Epithelial cell of prostate (primary cell): ENCODE data around the gene GPR78.

Experiments
- DNase-seq: peaks from one replicate; pipeline ENCODE4 v3.0.0-alpha.2; 2011; ENCODE audit warnings: low read depth, low spot score
- H3K27ac ChIP-seq: fragments of 450-650 bp; 2 replicates; pipeline ENCODE4 v1.5.1; 2017; ENCODE audit warnings: mild to moderate bottlenecking

Gene GPR78

DNA sequence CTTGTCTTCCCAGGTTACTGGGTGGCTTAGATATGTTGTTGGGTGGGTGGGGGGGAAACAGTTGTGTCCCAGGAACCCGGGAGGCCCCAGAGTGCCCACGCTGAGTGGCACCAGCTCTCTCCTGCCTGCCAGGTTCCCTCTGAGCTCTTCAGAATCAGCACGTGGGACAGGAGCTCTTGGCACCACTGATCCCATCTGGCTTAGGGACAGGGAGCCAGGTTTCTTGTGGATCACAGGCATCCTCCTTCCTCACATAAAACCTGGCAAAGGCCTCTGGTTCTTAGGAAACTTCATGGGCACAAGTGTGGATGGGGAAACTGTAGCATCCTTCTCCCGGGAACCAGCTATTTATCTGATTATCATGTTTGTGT lies 3.4 kb downstream of the GPR78 start:
- H3K27ac ChIP-seq, result no peak overlapping the region
- DNase-seq, result no peak

DNA sequence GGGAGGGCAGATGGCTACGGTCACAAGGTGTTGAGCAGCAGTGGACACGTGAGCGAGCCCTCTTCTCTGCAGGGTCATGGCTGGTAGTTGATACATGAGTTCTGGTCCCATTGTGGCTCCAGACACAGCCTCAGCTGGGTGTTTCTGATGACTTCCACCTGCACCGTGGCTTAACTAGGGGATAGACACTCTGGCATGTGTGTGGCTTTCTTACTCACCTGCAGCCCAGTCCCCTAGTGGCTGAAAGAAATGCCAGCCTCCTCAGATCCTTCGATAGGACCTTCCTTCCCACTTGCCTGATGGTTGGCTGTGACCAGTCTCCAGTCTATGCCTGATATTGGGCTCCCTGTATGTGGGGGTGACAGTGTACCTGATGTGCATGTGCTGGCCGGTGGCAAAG lies 5.0 kb downstream of the GPR78 start:
- DNase-seq, result no peak
- H3K27ac ChIP-seq, result no peak overlapping the region

DNA sequence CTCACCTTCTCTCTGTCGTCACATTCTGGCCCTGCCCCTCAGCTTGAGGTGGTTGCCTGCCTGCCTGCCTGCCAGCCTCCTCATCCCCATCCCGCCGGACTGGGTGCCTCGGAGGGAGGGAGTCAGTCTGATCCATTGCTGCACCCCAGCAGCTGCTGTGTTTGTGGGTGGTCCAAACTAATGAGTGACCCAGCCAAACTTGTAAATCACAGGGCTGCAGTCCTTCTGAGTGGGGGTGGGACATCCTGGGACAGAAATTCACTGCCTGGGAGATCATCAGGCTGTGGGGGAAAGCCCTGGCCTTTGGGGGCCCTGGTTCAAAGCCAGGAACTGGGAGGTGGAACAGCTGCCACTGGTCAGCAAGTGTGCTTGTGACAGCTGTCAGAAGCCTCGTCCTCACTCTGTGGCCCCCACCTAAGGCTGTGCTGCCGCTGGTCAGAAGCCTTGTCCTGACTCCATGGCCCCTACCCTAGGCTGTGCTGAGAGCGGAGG lies 5.6 kb downstream of the GPR78 start:
- no peak for DNase-seq
- no peak overlapping the region for H3K27ac ChIP-seq

DNA sequence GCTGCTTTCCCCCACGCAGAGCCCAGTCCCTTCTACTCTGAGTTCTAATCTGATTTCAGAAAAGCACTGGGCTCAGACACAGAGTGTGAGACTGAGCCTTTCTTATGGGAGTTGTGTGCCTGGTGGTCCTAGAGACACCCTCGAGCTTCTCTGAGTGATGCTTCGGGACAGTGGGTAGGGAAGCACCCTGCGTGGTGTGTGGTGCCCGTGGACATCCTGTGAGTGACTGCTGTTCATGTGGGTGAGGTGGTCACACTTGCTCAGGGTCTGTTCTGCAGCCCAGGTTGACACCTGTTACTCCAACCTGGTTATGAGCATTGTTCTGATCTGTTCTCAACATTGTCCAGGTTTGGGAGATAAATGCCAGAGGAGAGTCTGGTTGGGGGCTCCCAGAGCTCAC lies 6.1 kb downstream of the GPR78 start:
- no peak overlapping the region for H3K27ac ChIP-seq
- DNase-seq, result no peak

DNA sequence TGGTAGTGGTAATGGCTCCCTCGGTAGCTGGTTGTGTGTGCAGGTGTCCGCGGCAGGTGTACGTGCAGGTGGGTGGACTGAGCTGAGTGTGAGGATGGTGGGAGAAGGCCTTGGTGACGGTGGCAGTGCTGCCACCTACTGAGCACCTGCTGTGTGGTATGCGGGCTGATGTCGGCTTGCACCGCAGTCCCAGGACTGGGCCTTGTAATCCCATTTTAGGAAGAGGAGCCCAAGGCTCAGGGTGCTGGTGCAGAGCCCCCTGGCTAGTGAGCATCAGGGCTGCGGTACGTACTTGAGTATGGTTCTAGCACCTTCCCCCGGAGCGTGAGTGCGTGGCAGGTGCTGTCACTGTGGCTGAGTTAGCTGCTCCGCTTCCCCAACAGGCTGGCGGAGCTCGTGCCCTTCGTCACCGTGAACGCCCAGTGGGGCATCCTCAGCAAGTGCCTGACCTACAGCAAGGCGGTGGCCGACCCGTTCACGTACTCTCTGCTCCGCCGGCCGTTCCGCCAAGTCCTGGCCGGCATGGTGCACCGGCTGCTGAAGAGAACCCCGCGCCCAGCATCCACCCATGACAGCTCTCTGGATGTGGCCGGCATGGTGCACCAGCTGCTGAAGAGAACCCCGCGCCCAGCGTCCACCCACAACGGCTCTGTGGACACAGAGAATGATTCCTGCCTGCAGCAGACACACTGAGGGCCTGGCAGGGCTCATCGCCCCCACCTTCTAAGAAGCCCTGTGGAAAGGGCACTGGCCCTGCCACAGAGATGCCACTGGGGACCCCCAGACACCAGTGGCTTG lies 6.7 kb downstream of the GPR78 start:
- H3K27ac ChIP-seq, result no peak overlapping the region
- DNase-seq, result no peak

DNA sequence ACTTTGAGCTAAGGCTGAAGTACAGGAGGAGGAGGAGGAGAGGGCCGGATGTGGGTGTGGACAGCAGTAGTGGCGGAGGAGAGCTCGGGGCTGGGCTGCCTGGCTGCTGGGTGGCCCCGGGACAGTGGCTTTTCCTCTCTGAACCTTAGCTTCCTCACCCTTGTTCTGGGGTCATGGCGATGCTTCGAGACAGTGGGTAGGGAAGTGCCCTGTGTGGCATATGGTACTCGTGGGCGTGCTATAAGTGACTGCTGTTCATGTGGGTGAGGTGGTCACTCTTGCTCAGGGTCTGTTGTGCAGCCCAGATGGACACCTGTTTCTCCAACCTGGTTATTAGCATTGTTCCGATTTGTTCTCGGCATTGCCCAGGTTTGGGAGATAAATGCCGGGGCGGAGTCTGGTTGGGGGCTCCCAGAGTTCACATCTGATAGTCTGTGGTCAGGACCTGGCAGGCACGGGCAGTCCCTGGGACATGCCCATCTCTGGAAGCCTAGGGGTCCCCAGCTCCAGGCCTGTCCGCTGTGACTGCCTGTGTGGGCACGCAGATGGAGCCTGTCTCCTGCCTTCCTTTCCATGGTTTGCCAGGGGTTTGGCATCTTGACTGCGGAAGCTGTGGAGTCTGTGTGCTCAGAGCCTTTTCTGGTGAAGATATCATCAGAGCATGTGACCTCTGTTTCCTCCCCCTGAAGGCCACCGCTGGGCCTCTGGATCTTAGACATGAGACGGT lies 7.4 kb downstream of the GPR78 start:
- no peak for DNase-seq
- H3K27ac ChIP-seq, result no peak overlapping the region

DNA sequence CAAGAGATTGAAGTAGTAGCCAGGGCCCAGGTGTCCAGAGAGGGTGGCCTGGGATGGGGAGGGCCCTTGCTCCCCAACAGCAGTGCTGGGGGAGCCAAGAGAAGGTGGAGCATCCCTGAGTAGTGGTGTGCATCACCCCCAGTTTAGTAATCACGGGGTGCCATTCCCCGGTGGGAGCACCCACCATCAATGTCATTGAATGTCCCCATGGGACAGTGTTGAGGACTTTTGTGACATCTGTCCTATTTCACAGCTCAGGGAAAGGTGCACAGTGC lies 7.9 kb downstream of the GPR78 start:
- H3K27ac ChIP-seq, result no peak overlapping the region
- no peak for DNase-seq

DNA sequence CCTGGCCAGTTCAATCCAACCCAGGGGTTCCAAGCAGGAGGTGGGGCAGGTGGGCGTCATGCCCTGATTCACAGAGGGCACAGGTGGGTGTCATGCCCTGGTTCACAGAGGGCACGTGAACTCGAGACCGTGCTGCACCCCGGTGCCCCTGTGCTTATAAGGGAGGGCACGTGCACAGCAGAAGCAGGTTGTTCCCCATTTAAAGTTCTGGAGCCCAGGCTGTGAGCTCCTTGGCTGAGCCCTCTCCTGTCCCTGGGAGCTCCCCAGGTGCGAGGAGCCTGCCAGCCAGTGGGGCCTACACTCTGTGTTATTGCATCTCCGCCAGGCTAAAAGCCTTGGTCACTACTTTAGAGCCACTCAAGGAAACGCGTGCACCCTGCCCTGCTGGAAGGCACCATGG lies 9.1 kb downstream of the GPR78 start:
- no peak for DNase-seq
- no peak overlapping the region for H3K27ac ChIP-seq

DNA sequence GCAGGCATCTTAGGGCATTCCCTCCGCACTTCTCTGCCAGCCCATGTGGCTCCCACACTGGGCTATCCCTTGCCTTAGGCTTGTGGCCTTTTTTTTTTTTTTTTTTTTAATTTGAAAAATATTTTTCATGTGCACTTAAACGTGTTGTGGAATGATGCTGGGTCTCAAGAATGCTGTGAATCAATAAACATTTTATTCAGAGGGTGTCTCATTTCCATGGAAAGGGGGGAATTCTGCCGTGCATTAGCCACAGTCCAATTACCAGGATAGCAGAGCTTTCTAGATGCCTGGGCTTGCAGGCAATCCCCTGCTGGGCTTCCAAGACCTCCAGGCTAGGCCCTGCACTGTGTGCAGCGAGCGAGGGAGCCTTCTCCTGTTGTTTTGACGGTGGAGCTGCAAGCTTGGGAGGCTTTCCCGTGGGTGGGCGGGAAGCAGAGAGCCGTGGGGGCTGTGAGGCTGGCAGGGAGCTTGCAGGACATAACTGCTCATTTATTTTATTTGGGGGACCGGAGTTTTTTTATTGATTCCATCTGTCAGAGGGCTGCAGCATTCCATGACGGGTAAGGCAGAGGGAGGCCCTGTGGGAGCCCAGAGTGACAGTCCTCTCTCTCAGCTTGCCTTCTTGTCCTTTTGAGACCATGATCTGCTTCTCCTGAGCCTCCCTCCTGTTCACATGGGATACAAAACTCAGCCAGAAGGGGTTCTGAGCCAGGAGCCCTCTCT lies 9.8 kb downstream of the GPR78 start:
- no peak overlapping the region for H3K27ac ChIP-seq
- DNase-seq, result no peak

DNA sequence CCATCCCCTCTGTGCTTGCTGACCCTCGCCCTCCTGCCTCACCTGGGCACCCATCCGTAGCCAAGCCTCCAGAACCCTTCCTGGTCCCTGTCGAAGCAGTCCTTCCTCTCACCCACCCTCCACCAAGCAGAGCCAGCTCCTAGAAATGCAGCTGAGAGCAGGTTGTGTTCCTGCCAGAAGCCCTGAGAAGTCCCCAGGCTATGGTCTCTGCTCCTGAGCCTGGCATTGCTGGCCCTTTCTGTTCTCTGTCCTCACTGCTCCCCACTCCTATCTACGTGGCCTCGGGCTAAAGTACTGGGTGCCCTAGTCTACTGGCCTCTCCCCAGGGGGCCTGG lies 10.3 kb downstream of the GPR78 start:
- no peak overlapping the region for H3K27ac ChIP-seq
- no peak for DNase-seq

DNA sequence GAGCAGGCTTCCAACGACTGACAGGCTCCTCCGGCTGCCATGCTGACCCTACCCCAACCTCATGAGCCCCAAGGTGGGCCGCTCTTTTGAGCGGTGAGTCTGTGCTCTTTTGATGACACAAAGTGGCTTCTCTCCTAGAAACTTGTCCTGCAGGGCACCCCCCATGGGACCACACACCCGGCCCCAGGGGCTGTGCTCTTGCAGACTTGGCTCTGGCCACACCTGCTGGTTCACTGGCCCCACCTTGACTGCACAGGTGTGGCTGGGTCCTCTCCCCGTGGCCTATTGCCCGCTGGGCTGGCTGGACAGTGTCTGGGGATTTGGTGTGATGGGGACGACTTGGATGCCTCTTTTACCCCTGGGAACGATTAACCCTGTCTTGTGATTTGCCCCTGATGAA lies 10.9 kb downstream of the GPR78 start:
- no peak overlapping the region for H3K27ac ChIP-seq

DNA sequence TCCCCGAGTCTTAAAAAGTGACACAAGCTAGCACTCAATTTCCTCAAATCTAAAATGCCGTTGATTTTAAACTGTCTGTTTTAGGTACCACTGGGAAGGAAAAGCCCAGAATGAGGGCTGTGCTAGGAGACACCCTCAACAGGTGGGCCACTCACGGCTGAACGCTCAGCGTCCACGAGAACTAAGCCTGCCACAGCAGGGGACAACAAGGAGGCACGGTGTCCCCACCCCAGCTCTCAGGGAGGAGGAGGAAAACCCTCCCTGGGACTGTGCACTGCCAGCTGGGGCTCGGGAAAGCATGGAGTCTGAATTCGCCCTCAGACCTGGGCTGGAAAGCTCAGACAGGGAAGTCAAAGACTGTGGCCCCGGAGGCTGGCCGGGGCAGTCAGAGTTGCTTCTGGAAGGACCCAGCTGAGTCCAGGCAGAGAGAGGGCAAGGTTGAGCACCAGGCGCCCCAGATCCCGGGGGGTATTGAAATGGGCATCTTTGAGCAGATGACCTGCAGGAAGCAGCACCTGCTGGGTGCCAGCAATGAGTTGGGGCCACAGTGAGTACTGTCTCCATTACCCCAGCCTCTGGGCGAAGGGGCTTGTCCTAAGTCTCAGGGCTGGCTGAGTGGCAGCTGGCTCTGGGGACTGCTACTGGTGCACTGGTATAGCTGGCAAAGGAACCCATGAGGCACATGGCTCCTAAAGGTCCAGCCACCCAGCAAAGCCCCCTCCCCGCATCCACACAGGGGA lies 11.6 kb downstream of the GPR78 start:
- DNase-seq, result no peak
- H3K27ac ChIP-seq, result no peak overlapping the region

More for the DNA sequence above, 10.9 kb downstream of the GPR78 start:
- DNase-seq, result no peak

DNA sequence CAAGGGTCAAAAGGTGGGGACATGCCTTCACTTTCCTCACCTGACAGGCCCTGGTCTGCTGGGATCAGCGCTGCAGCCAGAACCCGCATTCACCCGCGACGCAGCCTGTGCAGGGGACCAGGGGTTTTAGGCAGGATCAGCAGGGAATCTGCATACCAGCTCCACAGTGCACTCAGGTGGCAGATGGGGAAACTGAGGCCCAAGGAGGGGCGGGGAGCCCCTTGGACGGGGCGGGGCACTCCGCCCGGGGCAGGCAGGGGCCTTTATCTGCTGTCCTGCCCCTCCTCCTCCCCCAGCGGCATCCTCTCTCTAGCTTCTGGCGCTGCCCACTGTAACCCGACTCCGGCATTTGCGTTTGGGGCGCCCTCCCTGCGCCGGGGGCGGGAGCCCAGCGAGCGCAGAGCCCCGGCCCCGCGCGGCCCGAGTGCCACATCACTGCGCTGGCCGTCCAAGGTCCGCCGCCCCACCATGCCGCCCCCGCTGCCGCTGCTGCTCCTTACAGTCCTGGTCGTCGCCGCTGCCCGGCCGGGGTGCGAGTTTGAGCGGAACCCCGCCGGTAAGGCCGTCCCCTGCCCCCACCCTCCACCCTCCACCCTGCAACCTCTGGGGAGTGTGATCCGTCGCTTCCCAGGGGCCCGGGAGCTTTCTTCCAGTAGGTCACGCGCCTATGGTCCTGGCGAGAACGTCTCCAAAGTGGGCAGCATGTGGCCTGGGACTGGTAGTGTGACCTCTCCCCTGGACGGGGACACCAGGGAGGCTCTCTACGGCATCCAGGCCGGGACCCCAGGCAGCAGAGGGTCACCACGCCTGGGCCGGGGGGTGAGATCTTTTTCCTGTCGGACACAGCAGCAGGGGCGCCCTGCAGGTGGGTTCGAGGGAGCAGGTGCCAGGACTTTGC lies 12.4 kb downstream of the GPR78 start, which contains the start of gene CPZ:
TSS of gene CPZ (plus strand) at position 400 of the 898 bp plus-strand sequence. CDS start at position 469, 69 bp downstream.
- DNase-seq, result no peak
- no peak within 1 kb of the TSS for H3K27ac ChIP-seq

DNA sequence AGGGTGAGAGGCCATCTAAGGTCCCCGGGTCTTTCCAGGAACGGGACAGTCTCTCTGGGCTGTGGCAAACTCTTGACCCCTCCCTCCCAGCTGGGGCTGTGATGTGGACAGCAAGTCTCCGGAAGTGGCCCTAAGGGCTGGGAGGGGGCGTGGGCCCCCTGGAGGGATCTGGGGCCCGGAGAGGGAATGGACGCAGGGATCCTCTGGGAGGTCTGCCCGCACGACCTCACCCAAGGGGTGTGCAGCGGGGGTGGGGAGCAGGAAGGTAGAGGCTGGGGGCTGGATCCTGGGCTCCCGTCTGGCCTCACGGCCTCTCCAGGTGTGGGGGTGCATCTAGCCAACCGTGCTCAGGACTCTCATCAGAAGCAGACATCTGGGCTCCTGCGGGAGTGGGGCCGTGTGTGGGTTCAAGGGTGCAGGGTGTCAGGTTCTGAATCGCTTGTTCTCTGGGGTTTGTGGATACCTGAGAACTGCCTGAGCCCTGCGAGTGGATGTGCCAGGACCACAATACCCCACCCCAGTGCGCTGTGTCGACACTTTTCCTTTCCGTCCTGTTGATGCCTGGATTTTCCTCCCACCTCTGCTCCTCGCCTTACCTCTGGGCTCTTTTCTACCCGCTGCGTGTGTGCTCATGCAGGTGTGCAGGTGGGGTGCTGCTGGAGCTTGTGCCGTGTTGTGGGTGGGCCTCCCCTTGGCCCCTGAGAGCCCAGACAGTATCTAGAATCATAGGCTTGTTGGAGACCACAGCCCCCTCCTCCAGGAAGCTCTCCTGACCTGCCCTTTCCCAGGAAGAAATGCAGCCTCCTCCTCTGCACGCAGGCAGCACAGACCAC lies 13.3 kb downstream of the GPR78 start:
- H3K27ac ChIP-seq, result no peak overlapping the region

DNA sequence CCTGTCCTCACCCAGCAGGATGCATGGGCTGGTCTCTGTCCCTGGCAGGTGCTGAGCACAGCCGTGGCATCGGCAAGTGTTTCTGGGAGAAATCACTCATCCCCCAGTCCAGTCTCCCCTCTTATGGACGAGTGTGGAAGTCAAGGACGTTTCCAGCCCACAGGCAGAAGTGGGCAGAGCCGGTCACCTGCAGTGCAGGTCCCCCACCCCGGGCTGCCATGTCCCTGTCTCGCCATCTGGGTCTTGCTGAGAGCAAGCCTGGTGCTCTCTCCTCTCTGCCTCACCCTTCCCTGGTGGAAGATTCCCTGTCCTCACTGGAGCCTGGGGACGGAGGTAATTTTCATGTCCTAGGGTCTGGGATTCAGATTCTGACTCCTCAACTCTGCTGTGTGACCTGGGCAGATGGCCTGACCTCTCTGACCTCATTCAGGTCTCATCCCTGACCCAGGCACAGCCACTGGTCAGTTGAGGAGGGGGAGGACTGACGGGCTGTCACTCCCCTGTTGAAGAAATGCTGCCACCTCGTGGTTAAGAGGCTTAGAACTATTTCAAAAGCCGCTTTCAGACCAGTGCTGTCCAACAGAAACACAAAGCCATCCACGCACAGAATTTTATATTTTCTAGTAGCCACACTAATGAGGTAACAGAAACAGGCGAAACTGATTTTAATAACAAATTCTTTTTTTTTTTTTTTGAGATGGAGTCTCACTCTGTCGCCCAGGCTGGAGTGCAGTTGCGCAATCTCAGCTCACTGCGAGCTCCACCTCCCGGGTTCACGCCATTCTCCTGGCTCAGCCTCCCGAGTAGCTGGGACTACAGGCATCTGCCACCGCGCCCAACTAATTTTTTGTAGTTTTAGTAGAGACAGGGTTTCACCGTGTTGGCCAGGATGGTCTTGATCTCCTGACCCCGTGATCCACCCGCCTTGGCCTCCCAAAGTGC lies 14.2 kb downstream of the GPR78 start:
- no peak overlapping the region for H3K27ac ChIP-seq
- DNase-seq, result no peak

More for the DNA sequence above, 13.3 kb downstream of the GPR78 start:
- DNase-seq, result no peak

DNA sequence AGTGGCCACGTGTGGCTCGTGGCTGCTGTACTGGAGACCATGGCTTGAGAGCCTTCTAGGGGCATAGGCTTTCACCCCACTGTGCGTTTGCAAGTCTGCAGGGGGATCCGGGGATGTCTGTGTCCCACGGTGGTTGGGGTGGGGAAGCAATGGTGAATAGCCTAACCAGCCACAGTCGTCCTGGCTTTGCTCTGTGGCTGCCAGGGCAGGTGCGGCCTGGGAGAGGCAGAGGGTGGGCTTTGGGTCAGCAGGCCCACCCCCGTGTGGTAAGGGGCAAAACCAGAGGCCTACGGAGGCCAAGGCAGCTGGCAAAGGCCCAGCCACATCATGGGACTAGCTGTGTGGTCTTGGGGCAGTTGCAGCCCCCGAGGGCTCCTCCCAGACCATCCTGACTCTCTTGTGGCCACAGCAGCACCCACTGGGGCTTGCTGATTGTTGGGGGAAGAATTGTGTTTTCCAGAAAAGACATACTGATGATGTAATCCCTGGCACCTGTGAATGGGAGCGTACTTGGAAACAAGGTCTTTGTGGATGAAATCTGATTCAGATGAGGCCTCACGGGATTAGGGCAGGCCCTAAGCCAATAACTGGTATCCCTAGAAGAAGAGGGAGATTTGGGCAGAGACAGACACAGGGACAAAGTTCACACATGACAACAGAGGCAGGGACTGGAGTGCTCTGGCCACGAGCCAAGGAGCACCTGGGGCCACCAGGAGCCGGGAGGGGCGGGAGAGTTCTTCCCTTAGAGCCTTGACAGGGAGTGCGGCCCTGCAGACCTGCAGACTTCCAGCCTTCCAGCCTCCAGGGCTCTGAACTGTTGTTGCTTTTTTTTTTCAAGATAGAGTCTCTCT lies 15.3 kb downstream of the GPR78 start:
- H3K27ac ChIP-seq, result no peak overlapping the region
- no peak for DNase-seq

DNA sequence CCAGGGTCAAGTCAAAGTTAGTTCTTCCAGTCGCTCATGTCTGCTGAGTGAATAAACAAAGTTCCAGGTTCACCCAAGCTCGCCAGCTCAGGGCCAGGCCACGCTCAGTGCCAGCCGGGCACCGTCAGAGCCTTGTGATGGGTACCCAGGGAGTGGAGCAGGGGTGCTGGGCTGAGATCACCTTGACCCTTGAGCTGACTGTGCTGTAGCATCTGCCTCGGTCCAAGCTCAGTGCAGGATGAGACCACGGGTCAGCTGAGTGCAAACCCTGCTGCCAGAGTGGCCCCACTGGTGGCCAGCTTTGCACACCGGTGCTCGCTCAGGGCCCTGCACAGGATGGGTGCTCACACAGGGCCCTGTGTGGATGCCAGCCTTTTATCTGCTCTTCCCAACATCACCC lies 16.7 kb downstream of the GPR78 start:
- H3K27ac ChIP-seq, result no peak overlapping the region
- no peak for DNase-seq
